Activated T-cell treated with anti-CD3 and anti-CD28 coated beads for 1 hour (primary cell): ENCODE data around the gene EVA1C.
"Not testable (repeated sequence)": the region's sequence is repeated elsewhere in the genome, so short reads cannot be mapped to it uniquely, and the experiment has no call there.

ENCODE experiments used
- DNase-seq: peaks from one replicate; pipeline ENCODE4 v3.0.0-alpha.2; 2020; ENCODE audit warnings: low read depth

The EVA1C gene

DNA sequence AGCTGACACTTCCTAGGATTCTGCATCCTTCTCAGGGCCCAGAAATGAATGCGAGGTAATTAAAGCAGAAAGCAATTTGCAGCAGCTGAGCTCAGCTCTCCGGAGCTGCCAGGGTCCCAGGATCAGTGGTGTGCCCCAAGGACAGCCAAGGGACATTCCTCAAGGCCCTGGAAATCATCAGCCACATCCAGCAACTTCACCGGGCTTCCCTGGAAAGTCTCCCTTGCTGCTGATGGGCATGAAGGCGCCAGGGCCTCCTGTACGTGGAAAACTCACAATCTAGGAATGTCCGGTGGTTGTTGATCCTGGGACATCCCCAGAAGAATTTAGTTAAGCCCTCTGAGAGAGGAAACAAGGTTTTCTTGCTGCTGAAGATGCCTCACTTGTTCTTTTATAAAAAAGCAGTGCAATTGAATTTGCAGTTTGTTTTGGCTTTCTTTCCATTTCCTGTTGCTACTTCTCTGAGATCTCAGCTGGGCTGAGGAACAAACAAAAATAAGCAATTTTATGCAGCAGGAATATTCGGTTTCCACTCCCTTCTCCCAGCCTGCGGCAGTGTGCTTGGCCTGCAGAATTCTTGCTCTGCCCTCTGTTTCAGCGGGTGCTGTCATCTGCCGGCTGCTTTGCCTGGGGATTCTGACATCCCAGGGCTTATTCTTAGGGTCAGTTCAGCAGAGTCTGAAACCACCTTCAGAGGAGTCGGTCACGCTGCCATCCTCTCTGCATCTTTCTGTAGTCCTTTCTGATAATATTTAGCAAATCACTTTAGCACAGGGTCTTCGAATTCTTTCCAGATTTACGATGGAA is 86.9 kb downstream of the EVA1C start:
- DNase-seq = no peak

DNA sequence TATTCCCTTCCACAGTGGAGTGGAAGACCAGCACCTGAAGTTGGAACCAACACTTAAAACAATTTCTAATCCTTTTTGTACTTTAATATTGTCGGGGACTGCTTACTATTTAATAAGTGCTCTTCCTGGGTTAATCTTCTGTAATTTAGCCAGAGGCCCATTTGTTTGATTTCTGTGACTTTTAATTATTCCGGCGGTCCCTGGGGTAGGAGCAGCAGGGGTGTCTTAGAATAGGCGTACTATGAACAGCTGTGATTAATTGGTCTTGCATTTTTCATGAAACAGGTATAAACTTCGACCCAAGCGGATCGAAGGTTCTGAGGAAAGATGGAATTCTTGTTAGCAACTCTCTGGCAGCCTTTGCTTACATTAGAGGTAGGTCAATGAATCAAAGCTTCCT is 91.1 kb downstream of the EVA1C start:
- not testable (repeated sequence) for DNase-seq

DNA sequence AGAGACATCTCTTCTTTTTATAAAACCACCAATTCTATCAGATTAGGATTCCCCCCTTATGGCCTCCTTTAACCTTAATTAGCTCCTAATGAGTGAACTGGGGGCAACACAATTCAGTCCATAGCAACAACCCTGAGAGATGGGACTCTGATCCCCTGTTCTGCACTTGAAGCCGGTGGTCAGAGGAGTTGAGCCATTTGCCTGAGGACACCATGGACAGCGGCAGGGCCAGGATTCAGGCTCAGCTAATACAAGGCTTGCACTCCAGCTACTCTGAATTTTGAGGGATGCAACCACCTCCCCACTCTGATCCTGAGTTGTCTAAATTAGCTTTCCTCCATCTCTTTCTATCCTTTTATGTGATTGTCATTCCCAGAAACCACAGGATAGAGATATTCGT is 93.3 kb downstream of the EVA1C start:
- DNase-seq = not testable (repeated sequence)

DNA sequence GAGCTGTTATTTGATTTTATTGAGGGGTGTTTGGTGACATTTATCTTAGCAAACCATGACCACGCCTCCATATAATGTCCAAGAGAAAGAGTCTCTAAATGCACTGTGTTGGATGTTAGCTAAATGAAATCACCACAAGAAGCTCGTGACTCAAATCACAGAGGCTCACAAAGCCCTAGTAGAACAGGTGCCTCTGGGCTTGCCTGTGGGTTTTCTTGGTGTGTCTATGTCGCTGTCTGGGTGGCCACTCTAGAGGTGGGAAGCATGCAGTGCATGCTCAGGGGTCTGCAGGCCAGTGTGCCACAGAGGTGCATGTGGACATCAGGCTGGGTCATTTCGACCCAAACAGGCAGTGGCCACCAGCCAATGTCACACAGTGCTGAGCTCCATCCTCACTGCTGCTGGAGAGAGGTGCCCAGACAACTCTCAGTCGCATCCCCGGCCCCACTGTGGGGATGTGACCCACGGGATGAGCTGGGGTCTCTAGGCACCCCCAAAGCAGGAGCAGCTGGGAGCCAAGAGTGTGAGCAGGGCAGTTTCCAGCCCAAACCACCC is 94.0 kb downstream of the EVA1C start:
- not testable (repeated sequence) for DNase-seq

DNA sequence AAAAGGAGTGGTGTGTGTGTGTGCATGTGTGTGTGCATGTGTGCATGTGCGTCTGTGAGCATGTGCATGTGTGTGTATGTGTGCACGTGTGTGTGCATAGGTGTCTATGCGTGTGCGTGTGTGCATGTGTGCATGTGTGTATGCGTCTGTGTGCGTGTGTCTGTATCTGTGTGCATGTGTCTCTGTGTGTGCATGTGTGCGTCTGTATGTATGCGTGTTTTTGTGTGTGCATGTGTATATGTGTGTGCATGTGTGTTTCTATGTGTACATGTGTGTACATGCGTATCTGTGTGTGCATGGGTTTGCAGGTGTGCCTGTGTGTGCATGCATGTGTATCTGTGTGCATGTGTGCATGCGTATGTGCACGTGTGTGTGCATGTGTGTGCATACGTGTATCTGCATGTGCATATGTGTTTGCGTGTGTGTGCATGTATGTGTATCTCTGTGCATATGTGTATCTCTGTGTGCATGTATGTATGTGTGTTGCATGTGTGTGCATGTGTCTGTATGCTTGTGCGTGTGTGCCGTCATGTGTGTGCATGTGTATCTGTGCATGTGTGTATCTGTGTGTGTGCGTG is 94.9 kb downstream of the EVA1C start:
- DNase-seq = no peak

DNA sequence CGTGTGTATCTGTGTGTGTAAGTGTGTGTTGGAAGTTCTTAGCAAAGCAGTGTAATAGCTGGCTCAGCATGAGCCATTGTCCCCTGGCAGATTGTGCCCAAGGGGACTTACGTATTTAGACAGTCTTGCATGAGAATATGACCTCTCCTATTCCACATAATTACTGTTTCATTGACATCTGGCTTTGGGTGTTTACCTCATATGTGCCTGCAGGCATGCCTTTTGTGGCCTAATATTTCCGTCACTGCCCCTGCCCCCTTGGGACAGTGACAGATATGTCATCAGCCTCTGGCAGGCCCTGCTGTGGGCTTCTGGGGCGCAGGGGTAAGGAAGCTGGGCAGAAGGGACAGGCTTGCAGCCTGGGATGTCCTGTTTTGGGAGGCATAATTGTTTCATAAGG is 95.5 kb downstream of the EVA1C start:
- DNase-seq = not testable (repeated sequence)

DNA sequence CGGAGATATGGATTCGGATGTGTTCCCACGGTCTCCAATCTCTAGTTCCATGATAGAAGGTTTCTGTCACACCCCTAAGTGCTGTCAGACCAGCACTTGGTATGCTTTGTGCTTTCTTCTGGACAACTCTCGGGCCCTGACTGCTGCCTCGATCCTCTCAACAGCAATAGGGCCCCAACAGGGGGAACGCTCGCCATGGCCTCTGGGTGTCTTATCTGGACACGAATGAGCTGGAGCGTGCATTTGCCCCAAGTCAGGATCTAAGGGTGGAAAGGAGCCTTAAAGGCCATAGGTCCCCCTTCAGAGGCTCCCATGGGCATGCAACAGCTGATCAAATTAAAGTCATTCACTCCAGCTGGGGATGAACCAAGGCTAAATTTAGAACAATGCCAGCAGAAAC is 96.1 kb downstream of the EVA1C start:
- DNase-seq = no peak

DNA sequence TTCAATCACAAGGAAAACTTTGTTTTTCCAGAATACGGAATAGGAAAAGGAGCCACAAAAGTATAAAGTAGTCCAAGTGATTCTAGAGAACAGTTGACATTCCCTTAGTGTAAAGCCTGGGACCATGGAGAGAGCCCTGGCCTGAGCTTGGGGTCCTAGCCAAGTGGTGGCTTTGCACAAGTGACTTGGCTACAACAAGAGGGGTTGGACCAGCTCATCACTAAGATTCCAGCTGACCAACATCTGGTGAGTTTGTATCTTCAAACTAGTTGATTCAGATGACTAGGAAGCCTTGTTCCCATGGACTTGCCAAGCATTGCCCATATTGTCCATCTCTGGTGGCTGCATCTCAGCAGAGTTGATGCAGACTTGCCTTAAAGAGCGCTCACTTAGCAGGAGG is 96.5 kb downstream of the EVA1C start:
- not testable (repeated sequence) for DNase-seq

DNA sequence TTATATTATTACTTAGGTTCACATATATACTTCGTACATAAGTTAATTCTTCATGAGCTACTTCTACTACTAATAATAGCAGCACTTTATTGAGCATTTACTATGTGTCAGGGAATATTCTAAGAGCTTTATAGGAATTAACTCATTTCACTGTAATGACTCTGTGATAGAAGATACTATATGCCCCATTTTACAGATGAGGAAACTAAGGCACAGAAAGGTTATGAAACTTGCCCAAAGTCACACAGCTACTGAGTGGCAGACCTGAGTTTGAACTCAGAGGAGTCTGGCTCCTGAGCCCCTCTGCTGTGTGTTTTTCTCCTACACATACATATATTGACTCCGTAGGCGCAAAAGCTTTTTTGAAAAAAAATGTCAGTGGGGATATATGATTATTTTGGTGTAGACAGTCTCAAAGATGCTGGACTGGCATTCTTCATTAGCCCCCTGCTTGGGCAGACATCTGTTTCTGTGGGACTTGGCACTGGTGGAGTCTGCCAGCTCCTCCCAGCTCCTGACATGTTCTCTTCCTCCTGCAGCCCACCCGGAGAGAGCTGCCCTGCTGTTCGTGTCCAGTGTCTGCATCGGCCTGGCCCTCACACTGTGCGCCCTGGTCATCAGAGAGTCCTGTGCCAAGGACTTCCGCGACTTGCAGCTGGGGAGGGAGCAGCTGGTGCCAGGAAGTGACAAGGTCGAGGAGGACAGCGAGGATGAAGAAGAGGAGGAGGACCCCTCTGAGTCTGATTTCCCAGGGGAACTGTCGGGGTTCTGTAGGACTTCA is 102.0 kb downstream of the EVA1C start:
- no peak for DNase-seq

DNA sequence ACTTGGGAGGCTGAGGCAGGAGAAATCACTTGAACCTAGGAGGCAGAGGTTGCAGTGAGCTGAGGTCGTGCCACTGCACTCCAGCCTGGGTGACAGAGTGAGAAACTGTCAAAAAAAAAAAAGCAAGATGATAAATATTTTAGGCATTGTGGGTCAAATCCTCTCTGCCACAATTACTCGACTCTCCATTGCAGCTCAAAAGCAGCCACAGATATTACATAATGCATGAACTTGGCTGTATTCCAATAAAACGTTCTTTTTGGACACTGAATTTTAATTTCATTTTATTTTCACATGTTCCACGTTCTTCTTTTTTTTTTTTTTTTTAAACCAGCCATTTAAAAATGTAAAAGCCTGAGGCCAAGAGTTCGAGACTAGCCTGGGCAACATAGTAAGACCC is 103.4 kb downstream of the EVA1C start:
- no peak for DNase-seq

DNA sequence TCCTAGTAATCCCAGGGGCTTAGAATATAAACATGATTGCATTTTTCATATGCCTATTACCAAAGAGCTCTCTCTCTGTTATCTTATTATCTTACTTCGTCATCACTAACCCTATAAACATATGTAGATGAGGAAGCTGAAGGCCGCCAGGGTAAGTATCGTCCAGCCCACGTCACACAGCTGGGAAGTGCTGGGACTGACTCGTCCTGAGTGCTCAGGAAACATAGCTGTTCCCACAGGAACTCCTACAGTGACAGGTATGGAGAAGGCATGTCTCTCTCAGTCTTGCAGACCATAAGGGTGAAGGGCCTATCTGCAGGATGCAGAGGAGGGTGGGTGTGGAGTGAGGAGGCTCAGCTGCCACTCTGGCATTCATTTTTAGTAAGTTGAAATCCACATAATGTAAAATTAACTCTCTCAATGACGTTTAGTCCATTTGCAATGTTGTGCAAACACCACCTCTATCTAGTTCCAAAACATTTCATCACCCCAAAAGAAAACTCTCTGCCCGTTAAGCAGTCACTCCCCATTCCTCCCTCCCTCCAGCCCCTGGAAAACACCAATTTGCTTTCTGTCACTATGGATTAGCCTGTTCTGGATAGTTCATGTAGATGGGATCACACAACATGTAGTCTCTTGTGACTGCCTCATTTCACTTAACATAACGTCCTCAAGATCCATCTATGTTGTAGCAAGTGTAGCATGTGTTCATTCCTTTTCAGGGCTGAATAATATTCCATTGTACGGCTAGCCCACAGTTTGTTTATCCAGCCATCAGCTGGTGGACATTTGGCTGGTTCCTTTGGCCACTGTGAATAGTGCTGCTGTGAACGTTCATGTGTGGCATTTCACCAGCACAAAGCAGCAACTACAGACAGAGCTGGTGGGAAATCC is 104.5 kb downstream of the EVA1C start:
- DNase-seq = no peak

DNA sequence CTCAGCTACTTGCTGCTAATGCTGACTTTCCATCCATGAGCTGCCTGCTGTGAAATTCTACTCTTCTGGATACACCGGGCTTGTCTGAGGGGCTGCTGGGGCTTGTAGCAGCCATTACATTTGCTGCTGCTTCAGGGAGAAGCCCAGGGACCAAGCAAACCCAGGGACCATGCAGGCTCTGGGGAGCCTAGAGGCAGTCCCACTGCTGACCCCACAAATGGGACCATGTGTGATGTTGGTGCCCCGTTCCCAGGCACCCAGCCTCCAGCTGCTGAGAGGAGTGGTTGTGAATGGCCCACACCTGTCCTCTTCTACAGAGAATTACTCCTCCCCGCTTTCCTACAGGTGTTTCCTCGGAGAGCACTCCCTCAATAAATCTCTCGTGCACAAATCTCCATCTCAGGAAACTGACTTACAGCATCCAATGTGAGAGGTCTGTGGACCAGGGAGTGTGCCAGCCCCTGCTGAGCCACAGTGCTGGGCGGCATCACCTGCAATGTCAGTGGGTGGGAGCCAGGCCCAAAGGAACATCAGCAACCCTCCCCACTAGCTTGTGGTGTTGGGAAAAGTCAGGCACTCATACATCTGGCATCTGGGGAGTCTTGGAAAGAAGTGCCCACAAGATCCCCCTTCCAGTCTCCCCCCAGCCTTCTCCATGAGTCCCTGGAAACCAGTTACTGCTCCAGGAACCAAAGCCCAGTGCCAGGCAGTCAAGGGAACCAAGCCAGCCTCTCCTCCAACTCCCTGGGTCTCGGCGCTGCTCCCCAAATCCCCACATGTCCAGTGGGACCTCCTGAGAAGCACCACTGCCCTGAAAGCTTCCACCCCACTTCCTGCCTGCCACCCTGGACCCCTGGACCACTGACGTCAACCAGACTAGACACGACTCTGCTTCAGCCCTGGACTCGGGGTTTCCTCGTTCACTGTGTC is 107.7 kb downstream of the EVA1C start:
- no peak for DNase-seq

DNA sequence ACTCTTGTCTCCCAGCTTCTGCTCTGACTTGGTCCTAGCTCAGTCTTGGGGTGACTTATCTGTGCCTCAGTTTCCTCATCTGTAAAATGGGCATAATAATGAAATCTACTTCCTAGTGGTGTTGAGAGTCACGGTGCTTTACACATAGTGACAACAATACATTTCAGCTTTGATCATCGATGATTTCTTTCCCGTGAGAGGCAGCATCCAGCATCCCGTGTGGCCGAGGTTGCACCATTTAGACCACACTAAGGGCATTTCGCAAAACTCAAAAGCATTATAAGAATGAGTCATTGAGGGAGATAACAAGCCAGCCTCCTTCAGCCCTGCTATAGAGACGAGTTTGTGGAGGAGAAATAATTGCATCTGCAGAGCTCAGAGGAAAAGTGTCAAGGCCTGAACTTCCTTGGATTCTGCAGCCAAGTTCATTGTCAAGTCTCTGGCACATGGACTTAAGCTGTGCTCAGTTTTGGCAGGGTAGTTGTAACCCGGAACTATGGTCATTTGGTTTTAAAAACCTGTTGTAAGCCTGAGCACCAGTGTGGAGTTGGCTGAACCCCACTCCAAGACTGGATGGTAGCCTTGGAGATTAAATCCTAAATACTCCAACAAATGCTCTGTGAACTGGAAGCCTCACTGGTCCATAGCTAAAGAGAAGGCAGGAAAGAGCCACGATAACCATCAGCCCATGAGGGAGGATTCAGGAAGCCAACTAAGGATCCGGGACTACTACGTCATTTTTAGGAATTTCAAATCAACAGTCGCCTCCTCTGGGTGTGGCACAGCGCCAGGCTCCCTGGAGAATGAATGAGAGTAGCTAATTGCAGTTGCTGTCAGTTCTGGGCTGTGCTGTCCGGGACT is 108.6 kb downstream of the EVA1C start:
- DNase-seq = no peak

DNA sequence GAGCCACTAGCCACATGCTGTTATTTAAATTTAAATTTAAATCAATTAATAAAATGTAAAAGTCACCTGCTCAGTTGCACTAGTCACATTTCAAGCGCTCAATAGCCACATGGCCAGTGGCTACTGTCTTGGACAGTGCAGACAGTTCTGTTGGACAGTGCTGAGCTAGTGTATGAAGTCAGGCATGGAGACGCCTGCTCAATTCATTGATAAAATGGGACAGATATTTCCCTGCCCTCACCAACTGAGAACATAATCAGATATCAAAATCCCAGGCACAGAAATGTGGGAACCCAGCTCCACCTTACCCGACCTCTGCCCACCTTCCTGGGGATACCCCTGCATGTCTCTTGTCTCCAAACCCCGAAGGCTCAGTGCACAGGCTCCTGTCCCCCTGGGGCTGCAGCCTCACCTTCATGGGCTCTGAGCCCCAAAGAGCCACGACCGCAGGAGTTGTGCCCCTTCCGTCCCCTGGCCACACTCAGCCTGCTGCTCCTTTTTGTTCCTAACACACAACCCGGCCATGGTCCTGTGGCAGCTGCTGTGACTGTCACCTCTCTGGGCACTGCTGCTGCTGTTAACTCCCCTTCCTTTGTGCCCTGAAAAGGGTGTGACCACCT is 109.3 kb downstream of the EVA1C start:
- DNase-seq = no peak

DNA sequence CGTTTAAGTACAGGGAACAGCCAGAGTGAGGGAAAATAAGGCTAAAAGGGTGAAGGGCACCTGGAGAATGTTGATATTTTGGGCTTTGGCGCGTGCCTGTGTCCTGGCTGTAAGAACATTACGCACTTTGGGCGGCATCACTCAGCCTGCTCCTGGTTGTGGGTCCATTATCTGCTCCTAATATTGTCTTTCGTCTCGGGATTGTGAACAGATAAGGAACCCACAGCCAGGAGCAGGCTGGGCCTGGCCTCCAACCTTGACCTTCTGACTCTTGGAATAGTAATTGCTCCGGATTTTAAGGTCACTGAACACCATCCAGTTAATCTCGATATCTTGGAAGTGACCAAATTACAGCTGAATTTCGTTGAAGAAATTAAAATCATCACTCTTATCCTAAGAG is 111.0 kb downstream of the EVA1C start:
- no peak for DNase-seq

DNA sequence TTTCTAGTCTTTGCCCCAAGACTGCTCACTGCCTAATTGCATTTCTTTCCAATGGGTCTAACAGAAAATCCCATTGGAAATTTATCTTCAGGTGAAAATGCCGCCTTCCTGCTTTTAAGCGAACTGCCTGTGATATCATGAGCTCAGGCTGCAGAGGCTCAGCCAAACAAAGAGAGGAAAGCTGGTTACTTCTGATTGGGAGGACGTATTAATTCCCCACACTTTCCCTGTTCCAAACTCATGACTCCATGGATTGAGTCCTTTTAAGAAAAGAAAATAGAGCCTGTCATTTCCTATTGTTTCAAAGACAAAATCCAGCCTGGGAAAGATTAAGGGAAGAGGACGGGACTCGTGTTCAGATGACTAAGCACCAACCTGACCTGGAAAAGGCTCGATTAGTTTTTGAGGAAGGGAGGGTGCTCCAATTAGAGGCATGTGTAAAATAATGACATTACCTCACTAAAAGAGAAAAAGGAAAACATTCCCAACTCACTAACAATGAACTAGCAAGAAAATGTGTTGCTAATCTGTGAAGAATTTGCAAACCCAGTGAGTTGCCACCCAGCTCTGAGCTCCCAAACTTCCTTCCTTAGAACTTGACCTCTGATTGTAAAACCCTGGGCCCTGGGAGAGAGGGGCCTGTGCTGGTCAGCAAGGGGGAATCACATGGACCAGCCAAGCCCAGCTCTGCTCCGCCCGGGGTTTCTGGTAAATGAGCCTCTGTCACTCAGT is 111.6 kb downstream of the EVA1C start:
- no peak for DNase-seq

DNA sequence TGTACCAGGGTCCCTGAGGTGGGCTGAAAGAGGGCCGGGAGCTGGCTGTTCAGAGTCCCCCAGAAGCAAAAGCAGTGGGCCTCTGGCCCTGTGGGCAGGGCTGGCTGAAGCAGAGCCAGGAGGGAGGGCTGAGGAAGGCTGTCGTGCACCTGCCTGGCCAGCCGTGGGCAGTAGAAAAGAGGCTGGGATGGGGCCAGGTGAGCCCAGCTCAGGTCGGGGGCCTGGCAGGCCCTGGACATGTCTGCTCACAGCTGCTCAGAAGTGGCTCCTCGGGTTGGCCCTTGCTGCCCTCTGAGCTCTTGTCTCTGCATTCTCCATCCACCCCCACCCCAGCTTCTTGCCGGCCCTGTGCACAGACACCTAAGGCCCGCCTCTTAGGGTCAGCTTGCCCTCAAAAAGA is 112.8 kb downstream of the EVA1C start:
- no peak for DNase-seq

DNA sequence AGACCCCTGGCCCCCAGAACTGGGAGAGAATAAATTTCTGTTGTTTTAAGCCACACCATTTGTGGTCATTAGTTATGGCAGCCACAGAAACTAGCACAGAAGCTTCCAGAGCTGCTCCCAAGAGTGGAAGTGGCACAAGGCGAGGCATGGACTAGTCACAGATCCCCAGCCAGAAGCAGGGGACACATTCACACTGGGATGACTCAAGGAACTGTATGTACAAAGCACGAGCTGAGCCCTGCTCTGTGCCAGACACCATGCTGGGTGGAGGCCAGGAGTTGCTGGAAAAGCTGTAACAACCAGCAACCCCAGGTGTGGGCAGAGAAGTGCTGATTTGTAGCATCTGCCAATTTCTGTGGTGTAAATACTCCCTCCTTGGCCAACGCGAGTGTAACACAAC is 117.2 kb downstream of the EVA1C start:
- DNase-seq = no peak

DNA sequence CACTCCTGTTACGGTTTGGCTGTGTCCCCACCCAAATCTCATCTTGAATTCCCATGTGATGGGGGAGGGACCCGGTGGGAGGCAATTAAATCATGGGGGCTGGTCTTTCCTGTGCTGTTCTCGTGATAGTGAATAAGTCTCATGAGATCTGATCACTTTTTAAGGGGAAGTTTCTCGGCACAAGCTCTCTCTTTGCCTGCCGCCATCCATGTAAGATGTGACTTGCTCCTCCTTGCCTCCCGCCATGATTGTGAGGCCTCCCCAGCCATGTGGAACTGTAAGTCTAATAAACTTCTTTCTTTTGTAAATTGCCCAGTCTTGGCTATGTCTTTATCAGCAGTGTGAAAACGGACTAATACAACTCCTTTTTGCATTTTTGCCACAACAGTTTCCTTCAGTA is 118.3 kb downstream of the EVA1C start:
- not testable (repeated sequence) for DNase-seq
